ENCODE results near the gene RTP1.
"Not testable (repeated sequence)": the region's sequence is repeated elsewhere in the genome, so short reads cannot be mapped to it uniquely, and the experiment has no call there.

Gene RTP1, protein sequence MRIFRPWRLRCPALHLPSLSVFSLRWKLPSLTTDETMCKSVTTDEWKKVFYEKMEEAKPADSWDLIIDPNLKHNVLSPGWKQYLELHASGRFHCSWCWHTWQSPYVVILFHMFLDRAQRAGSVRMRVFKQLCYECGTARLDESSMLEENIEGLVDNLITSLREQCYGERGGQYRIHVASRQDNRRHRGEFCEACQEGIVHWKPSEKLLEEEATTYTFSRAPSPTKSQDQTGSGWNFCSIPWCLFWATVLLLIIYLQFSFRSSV

DNA sequence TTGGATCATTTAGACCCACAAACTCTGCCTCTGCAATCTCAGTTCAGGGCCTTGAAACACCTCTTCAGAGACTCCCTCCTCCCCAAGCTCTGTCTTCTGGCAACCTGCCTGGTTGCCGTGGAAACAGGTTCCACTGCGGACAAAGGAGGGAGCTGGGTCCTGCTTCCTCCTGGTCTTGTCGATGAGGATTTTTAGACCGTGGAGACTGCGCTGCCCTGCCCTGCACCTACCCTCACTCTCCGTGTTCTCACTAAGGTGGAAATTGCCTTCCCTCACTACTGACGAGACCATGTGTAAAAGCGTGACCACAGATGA is at the start of gene RTP1:
TSS of gene RTP1 (plus strand) at position 152 of the 315 bp plus-strand sequence. CDS start at position 182, 30 bp downstream.
- no peak for DNase-seq (ENCODE audit: low read depth in 4 of 4, low spot score in 1 of 4)

DNA sequence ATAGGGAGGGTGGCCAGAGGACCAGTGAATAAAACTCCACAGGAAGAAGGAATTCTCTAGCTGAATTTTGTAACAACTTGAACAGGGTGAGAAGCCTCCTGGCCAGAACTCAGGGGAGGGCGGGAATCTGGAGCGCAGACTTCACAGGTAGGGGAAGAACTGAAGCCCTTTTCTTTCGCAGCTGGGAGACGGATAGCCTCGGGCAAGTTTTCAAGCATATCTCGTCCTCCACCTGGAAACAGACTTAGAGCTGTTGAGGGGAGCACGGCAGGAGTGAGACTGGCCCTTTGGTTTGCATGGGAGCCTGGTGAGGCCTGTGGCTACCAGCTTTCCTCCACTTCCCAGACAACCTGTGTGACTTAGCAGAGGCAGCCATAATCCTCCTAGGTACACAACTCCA is 47.1 kb upstream of the RTP1 start:
- no peak for DNase-seq (ENCODE audit: low read depth in 4 of 4, low spot score in 1 of 4)

DNA sequence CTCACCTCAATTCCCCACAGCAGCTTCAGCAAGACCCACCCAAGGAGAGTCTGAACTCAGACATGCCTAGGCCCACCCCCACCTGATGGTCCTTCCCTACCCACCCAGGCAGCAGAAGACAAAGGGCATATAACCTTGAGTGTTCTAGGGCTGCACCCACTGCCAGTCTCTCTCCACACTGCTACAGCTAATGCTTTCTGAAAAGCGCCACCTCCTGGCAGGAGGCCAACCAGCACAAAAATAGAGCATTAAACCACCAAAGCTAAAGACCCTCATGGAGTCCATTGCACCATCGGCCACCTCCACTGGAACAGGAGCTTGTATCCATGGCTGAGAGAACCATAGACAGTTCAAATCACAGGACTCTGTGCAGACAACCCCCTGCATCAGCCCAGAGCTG is 46.7 kb upstream of the RTP1 start:
- DNase-seq (ENCODE audit: low read depth in 4 of 4, low spot score in 1 of 4) = peak; percentile 35 to 57 (median 54)

DNA sequence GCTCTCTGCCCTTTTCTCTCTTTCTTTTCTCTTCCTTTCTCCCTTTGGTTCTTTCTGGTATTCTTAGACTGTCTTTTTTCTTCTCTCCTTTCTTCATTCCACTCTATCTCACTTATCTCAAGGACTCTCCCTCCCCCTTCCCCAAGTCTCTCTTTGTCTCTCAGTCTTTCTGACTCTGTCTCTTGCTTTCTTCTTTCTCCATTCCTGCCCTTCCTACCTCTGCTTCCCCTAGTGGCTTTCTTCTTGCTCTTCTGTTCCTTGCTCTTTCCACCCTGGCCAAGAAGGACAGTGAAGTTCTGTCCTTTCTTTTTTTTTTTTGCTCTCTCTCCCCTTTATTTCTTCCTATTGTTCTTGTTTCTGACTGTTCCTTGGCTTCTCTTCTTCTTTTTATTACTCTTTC is 35.7 kb upstream of the RTP1 start:
- no peak for DNase-seq (ENCODE audit: low read depth in 4 of 4, low spot score in 1 of 4)

DNA sequence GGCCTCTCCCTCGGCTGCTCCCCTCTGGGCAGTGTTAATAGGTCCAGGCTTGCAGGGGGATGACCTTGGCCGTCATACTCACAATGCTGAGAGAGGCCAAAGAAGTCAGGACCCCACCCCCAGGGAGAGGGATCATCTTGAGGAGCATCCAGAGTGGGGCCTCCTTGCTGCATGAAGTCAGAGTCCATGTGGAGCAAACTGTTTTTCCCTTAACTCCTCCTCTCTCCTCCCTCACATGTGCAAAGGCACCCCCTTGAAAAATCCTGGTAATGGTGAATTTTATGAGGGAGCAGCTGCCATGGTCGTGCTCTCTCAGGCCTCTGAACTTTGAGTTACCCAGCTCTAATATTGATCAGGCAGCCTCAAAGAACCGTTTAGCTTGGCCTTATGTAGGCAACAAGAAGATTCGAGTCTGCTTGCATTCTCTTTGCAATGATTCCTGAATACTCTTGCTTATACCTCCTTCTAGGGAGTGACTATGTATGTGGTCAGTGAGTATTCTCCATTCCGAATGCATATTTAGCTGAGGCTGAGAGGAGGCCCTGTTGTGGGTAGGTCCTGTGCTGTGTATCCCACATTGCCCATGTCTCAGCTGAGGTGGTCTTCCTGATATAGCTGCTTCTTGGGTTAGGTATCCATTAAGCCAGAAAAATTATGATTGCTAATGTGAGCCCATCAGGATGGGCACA is 34.9 kb upstream of the RTP1 start:
- DNase-seq (ENCODE audit: low read depth in 4 of 4, low spot score in 1 of 4) = no peak

DNA sequence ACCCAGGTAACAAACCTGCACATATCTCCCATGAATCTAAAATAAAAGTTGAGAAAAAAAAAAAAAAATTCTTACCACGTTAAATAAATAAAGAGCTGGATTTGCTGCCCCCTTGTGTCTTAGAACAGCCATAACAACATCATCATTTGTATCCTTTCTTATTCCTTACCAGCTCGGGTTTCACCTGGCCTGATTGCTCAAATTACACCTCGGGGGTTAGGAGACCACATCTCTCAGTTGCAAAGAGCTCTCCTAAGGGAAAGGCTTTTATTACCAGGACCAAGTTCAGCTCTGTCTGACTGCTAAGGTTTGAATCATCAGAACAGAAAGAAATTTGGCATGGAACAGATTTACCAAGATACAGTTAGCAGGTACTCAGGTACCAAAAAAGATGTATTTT is 32.1 kb upstream of the RTP1 start:
- DNase-seq (ENCODE audit: low read depth in 4 of 4, low spot score in 1 of 4) = peak in 1 of 4 experiments; percentile 4

DNA sequence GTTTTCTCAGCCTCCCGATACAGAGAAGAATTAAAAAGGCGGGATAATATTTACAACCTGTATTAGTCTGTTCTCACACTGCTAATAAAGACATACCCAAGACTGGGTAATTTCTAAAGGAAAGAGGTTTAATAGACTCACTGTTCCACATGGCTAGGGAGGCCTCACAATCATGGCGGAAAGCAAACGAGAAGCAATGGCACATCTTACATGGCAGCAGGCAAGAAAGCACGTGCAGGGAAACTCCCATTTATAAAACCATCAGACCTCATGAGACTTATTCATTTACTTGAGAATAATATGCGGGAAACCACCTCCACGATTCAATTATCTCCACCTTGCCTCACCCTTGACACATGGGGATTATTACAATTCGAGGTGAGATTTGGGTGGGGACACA is 30.5 kb upstream of the RTP1 start:
- no peak for DNase-seq (ENCODE audit: low read depth in 4 of 4, low spot score in 1 of 4)

DNA sequence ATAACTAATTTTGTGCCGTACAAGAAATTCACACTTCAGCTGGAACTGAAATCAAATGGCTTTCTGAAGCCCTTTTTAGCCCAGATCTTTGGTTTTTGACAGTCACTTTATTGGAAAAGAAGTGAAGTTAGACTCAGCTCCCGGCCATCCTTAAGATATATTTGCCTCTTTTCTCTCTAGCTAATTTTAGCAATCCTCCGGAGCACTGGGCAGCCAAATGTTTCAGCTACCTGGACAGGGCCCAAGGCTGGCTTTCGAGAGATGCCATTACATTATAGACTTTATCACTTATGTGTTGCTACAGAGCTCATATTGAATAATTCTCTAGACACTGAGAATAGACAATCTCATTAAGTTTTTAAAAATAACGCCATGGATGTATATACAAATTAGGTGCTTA is 29.5 kb upstream of the RTP1 start:
- DNase-seq (ENCODE audit: low read depth in 4 of 4, low spot score in 1 of 4) = no peak

DNA sequence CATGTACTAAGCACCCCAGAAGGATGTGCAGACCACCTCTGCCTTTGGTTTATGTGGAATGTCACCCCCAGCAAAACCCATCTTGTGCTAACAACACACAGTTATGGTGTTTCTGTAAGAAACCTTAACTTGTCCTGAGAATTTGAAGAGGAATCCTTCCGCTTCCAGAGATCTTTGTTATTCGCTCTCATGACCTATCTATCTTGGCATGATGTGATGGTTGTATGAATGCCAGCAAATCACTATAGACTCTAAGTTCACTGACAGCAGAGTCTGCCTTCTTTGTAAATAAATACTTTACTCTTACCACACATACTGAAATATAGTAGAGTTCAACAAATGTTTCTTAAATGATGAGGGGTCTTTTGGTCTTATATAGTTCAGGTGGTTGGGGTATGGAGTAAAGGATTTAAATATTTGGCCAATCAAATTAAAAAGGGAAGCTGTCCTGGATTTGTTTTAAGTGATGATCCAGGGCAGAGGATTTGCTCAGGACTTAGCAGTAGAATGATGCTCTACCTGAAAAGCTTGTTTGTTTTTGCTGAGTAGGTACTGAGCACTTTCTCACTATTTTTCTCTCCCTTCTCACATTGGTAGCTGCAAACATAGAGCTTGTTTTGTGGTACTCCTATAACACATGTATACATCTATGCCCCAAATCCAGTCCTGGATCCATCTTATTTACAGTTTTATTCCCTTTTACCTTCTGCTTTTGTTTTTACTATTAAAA is 27.9 kb upstream of the RTP1 start:
- no peak for DNase-seq (ENCODE audit: low read depth in 4 of 4, low spot score in 1 of 4)

DNA sequence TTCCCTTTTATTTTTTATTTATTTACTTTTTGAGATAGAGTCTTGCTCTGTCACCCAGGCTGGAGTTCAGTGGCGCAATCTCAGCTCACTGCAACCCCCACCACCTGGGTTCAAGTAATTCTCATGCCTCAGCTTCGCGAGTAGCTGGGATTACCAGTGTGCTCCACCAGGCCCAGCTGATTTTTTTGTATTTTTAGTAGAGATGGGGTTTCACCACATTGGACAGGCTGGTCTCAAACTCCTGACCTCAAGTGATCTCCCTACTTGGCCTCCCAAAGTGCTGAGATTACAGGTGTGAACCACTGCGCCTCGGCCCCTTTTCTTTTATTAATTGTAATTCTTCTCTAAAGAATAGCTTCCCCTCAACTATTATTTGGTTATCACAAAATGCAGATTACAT is 26.4 kb upstream of the RTP1 start:
- DNase-seq (ENCODE audit: low read depth in 4 of 4, low spot score in 1 of 4) = not testable (repeated sequence)

DNA sequence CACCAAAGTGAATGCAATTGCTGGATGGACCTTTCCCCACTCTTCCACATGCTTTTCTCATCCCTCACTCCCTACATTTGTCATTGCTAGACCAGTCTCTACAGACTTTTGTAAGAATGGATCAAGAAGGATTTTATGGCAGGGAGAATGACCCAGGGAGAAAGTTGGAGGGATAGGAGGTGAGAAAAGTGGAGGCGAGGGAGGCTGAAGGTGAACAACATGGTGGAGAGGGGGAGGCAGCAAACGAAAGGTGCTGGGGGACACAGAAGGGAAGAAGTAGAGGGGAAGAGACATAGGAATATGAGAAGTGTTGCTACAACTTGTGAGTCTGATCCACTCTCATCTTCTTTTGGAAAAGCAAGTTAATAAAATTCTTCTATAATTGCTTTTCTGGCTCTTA is 24.4 kb upstream of the RTP1 start:
- no peak for DNase-seq (ENCODE audit: low read depth in 4 of 4, low spot score in 1 of 4)

DNA sequence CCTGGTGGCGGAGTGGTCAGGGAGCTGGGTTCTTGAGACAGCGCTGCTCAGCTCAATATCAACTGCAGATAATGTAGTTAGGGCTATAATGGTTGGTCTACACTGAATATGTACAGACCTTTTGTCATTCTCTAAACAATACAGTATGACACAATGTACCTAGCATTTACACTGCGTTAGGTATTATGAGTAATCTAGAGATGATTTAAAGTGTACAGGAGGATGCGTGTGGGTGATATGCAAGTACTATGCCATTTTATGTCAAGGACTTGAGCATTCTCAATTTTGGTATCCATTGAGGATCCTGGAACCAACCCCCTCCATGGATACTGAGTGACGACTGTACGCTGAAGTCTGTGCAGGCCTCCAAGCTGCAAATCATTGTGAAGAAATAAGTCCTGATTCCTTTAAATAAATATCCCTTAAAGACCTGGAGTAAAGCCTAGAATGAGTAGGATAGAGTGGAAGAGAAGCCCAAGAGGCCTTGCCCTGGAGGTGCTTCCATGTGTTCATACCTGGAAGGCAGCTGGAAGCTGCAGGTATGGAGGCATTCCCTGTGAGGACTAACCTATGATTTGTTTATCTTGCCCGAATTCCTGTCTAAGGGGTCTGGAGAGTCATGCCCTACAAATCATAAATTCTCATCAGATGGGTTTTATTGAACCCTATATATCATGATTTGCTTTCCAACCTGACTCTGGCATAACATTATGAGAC is 15.7 kb upstream of the RTP1 start:
- DNase-seq (ENCODE audit: low read depth in 4 of 4, low spot score in 1 of 4) = no peak

DNA sequence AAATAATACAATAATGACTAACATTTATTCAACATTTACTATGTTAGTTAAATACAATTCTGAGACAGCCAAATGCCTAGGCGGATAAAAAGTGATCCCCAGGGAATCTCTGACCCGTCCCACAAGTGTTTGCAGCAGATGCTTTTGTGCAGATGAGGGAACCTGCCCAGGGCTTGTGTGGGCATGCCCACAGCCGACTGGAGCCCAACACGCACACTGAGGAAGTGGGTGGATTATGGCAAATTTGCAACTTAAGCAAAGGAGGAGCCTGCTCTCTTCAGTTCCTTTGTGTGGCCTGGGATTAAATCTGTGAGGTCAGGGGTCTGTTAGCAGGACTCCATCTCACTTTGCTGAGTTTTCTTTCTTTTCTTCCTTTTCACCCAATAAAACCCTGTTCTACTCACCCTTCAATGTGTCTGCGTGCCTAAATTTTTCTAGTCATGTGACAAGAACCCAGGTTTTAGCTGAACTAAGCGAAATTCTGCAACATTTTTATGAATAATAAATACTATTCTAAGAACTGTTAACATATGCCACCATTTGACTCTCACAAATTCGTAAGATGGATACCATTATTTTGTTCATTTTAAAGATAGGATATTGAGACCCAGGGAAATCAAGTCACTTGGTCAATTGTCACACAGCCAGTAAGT is 13.9 kb upstream of the RTP1 start:
- no peak for DNase-seq (ENCODE audit: low read depth in 4 of 4, low spot score in 1 of 4)

DNA sequence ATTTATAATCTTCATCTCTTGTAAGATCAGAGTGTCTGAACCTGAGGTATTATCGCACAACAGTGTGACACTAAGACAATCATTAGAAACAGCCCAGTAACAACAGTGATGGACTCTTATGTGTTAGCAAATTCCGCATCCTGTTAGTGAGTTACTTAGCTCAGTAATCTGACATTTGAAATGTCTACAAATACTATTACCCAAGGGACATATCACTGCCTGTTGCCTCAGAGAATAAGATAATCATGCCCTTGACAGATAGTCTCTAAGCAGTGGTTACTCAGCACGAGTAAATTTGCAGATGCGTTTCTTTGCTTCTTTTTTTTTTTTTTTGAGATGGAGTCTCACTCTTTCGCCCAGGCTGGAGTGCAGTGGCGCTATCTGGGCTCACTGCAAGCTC is 13.4 kb upstream of the RTP1 start:
- no peak for DNase-seq (ENCODE audit: low read depth in 4 of 4, low spot score in 1 of 4)

DNA sequence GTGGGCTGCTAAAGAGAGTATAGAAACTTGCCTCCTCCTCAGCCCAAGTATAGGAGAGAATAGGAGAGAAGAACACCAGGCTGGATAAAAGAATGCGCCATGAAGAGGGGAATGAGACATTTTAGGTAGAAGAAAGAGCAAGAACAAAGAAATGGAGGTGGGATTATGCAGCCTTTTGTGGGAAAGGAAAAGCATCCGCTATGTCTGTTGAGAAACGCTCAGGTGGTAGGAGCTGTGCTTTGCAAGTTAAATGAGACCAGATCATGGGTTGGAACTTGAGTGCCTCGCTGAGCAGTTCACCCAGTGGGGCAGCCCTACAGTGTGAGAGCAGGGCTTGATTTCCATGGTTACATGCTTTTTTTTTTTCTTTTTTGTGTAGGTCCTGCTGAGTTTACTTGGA is 11.5 kb upstream of the RTP1 start:
- no peak for DNase-seq (ENCODE audit: low read depth in 4 of 4, low spot score in 1 of 4)

DNA sequence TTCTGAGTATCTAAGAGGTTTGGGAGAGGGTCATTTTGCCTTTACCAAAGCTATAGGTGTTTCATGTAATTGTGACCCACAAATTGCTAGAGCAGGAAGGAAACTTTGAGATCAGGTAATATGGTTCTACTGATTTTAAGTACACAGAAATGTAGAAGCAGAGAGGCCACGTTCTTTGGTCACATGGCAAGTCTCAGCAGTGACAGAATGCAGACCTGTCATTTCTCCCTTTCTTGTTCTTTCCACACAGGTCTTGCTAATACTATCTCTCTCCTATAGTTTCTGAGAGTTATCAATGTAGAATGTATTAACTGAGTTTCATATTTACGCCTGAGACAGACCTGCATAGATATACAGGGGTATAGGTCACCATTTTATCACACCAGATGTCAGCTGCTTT is 10.9 kb upstream of the RTP1 start:
- DNase-seq (ENCODE audit: low read depth in 4 of 4, low spot score in 1 of 4) = no peak

DNA sequence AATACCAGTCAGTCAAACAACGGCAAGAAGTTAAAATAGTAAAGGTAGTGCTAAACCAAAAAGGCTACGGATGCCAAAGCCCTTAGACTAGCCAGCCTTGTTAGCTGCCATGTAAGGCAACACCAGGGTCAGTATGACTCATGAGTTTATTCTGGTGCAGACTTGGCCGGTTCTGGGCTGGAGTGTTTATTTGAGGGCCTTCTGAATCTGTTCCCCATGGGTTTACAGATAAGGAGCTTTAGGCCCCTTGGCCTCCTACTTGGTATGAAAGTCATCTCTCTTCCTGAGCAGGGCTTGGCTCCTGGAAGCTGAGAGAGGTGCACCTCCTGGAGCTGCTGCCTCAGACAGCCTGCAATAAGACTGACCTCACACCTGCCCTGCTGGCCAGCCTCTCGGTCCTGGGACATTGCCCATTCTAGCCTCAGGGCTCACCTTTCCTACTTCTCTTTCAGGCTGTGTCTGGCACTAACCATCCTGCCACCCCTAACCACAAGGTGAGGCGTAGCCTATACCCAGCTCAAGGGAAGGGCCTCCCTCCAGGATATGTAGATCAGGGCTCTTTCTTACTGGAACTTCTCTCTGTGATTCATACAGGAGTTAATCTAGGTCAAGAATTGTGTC is 10.4 kb upstream of the RTP1 start:
- no peak for DNase-seq (ENCODE audit: low read depth in 4 of 4, low spot score in 1 of 4)

DNA sequence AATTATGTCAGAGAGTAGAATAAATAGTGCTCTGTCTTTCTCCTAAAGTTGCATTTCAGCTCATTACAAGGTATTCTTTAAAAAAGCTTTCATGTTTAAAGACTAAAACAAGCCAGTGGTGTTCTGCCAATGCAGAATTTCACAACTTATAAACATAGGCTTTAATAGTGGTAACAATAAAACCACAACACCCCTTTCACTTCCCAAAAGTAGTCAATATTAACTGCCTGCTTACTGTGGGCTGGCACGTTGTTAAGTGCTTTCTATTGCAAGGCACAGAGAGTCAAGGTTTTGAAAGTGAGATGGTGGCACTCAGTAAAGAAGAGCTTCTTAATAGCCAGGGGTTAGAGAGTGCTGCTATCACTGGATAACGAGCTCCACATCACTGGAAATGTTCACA is 8.4 kb upstream of the RTP1 start:
- DNase-seq (ENCODE audit: low read depth in 4 of 4, low spot score in 1 of 4) = no peak

DNA sequence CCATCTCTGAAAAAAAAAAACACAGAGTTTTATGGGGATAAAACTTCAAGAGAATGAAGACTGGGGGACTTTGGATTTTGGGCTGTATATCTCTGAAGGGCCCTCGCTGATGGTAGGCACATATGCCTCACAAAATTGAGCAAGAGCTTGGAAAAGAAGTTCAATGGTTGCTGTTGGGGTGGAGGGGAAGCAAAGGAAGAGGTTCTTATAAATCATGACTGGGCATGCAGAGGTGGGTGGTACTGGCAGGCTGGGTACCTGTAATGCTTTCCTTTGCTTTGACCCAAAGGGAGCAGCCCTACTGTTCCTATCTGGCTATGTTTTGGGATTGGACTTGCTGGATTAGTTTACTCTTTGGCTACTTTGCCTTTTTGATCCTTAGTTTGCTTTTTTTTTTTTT is 6.0 kb upstream of the RTP1 start:
- no peak for DNase-seq (ENCODE audit: low read depth in 4 of 4, low spot score in 1 of 4)

DNA sequence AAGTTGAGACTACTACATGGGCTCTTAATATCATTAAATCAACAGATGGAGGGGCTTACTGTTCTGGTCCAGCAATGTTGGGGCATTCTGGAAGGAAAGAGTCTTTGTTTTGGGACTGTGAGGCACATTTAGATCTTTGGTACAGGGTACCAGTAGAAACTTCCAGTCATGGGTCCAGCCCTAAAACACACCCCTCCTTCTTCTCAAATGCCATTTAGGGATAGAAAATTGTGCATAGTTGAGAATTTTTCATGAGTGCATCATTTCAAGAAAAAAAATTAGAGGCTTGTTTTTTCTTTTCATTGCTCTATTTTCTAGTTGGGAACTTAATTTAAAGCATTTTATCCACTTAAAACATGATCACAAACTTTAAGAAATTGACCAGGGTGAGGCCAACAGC is 4.1 kb upstream of the RTP1 start:
- no peak for DNase-seq (ENCODE audit: low read depth in 4 of 4, low spot score in 1 of 4)

Measured in stimulated activated CD4-positive, alpha-beta T cell treated with anti-CD3 and anti-CD28 coated beads, Interleukin-1b, Interleukin-23, amount 100 ng/mL, for 24 hours (primary cell).